Measurements from ENCODE around the gene SYMPK.
A peak's percentile ranks its signal among the peaks of the same experiment; 100 is the strongest.

The SYMPK gene

GRCh38 chr19:45866400-45867176, 3.6 kb upstream of the SYMPK start:
- DNase-seq (ENCODE audit: low read depth): no peak

GRCh38 chr19:45865269-45865948, 2.5 kb upstream of the SYMPK start:
- DNase-seq (ENCODE audit: low read depth): no peak

- no peak for DNase-seq (ENCODE audit: low read depth)
These were observed 1.7 kb upstream of the SYMPK start for GRCh38 chr19:45864629-45865082.

GRCh38 chr19:45863840-45864628, 1.1 kb upstream of the SYMPK start, which contains the start of gene FOXA3:
TSS of gene FOXA3 (plus strand) at chr19:45864326. CDS start at chr19:45864457, 131 bp downstream.
- peak; percentile 30 for DNase-seq (ENCODE audit: low read depth)

- no peak for DNase-seq (ENCODE audit: low read depth)
These were observed 440 bp upstream of the SYMPK start for GRCh38 chr19:45863335-45863839.

- DNase-seq (ENCODE audit: low read depth): no peak
These were observed 730 bp downstream of the SYMPK start for GRCh38 chr19:45862271-45862563.

- no peak for DNase-seq (ENCODE audit: low read depth)
These were observed 2.3 kb downstream of the SYMPK start for GRCh38 chr19:45860359-45861259.

GRCh38 chr19:45854167-45854778, 8.7 kb downstream of the SYMPK start:
- DNase-seq (ENCODE audit: low read depth): no peak

- DNase-seq (ENCODE audit: low read depth): no peak
These were observed 10.0 kb downstream of the SYMPK start for GRCh38 chr19:45852983-45853382.

- DNase-seq (ENCODE audit: low read depth): no peak
These were observed 10.7 kb downstream of the SYMPK start for GRCh38 chr19:45852145-45852750.

GRCh38 chr19:45848922-45849321, 14.0 kb downstream of the SYMPK start:
- DNase-seq (ENCODE audit: low read depth): no peak

GRCh38 chr19:45847663-45848062, 15.3 kb downstream of the SYMPK start:
- DNase-seq (ENCODE audit: low read depth): no peak

GRCh38 chr19:45842198-45842597, 20.7 kb downstream of the SYMPK start:
- no peak for DNase-seq (ENCODE audit: low read depth)

- DNase-seq (ENCODE audit: low read depth): no peak
These were observed 28.0 kb downstream of the SYMPK start for GRCh38 chr19:45834970-45835369.

- no peak for DNase-seq (ENCODE audit: low read depth)
These were observed 34.0 kb downstream of the SYMPK start for GRCh38 chr19:45828945-45829344.

GRCh38 chr19:45828523-45828922, 34.4 kb downstream of the SYMPK start:
- no peak for DNase-seq (ENCODE audit: low read depth)

GRCh38 chr19:45827459-45828093, 35.4 kb downstream of the SYMPK start:
- no peak for DNase-seq (ENCODE audit: low read depth)

- DNase-seq (ENCODE audit: low read depth): no peak
These were observed 36.0 kb downstream of the SYMPK start for GRCh38 chr19:45826934-45827333.

GRCh38 chr19:45825917-45826893, 36.7 kb downstream of the SYMPK start:
- no peak for DNase-seq (ENCODE audit: low read depth)

All from activated gamma-delta T cell treated with anti-CD3 and anti-CD28 coated beads, Interleukin-2, amount 50 U/mL, for 16 hours (primary cell).